ENCODE results near the gene TTC34.
"Not testable (repeated sequence)": the region's sequence is repeated elsewhere in the genome, so short reads cannot be mapped to it uniquely, and the experiment has no call there.

- TF ChIP-seq CTCF, POLR2A, EP300 (IDR thresholded peaks at IDR 0.05): not testable (repeated sequence)
These were observed 52.9 kb downstream of the TTC34 start for GRCh38 chr1:2748626-2749025.
